GM21737 (cell line): Measurements from ENCODE around the gene METTL26.

Source experiments
- ATAC-seq: cut with Tn5 transposase; IDR thresholded peaks from one replicate; pipeline ENCODE4 v1.9.1; 2021; ENCODE audit warnings: mild to moderate bottlenecking, moderate library complexity; ENCODE audit not compliant: unreplicated experiment

The METTL26 gene

DNA sequence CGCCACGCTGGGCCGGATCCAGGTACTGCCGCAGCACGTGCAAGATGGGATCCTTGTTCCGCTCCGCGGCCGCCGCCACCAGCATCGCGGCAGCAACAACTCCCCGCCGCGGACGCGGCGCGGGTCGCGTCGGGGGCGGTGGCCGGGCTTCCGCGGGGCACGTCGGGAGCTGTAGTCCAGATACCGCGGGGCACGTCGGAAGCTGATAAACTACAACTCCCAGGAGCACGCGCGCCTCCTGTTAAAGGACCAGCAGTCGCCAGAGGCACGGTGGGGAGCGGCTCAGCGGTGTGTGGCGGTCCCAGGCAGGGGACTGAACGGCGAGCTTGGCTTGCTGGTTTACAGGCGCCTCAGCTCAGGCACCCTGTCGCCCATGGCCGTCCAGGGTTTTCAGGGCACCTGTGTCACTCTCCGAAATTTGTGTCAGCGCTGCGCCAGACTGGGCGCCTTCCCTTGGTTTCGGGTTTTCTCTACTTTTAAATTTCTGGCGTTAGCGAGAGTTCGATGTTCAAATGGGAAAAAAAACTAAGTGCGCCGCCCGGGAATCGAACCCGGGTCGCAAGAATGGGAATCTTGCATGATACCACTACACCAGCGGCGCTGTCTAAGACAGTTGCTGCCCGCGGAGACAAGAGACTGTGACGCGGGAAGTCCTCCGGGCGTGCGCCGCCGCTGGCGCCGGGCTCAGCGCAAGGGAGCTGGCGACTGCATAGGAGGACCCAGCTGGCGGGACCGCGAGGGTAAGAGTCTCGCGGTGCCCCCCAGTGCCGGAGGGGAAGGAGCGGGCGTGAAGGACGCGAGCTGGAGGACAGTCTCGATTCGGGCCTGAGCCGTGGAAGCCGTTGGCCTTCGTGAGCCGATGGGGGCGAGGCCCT, at the start of gene METTL26:
Gene METTL26, minus strand, starts transcription at position 100 of the 875 bp plus-strand sequence. Its CDS starts 15 bp downstream, at position 85.
- ATAC-seq = peak; percentile 63

DNA sequence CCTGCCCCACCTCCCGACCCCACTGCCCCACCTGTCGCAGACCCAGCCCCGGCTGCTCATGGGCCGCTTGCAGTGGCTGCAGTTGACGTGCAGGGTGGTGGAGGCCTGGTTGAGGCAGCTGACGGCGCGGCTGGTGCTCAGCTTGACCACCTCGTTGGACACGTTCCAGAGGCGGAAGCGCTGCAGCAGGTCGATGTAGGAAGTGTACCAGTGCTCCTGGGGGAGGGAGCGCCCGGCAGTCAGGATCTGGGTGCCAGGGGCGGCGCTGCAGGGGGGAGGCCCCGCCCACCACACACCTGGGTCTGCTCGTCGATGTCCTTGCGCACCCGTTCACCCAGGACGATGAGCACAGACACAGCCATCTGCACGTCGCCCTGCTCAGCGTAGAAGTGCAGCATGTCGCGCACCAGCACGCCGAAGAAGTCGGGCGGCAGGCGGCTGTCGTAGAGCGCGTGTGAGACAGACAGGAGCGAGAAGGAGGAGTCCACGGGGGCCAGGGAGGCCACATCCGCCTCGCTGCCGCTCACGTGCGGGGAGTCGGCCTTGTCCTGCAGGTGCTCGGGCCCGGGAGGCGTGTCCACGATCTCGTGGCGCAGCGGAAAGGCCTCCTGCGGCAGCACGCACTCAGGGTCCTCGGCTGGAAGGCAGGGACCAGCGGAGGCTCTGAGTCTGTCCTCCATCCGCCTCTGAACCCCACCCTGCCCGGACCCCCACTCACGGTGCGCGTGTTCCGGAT, 49.0 kb upstream of the METTL26 start:
- ATAC-seq = no peak

DNA sequence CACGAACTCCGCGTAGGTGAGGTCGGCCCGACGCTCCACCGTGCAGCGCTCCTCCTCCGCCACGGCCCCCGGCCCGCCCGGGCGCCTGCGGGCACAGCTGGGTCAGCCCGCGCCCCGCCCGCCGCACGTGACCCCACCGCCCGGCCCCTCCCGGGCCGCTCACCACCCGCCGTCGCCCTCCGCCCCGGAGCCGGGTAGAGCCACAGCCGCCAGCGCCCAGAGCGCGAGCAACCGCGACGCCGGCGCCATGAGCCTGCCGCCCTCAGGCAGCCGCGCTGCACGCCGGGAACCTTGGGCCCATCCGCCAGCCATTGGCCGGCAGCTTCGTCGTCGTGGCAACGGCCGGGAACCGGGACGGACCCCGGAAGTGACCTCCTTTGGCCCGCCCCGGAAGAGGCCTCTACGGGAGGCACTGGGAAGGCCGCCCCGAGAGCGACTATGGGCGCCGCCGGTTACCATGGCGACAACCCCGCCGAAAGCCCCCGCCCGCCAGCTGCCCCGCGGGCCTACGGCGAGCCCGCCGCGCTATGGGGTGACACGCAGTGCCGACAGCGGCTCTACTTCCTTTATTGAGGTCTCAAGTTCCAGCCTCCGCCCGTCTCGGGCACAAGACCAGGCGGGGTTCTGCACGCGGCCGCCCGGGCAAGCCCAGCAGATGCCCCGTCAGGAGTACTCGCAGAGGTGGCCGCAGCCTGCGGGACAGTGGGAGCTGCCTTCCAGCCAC, 48.1 kb upstream of the METTL26 start, which contains the start of gene JMJD8:
Gene JMJD8, minus strand, starts transcription at position 264 of the 724 bp plus-strand sequence. Its CDS starts 15 bp downstream, at position 249.
- ATAC-seq = peak; percentile 46

DNA sequence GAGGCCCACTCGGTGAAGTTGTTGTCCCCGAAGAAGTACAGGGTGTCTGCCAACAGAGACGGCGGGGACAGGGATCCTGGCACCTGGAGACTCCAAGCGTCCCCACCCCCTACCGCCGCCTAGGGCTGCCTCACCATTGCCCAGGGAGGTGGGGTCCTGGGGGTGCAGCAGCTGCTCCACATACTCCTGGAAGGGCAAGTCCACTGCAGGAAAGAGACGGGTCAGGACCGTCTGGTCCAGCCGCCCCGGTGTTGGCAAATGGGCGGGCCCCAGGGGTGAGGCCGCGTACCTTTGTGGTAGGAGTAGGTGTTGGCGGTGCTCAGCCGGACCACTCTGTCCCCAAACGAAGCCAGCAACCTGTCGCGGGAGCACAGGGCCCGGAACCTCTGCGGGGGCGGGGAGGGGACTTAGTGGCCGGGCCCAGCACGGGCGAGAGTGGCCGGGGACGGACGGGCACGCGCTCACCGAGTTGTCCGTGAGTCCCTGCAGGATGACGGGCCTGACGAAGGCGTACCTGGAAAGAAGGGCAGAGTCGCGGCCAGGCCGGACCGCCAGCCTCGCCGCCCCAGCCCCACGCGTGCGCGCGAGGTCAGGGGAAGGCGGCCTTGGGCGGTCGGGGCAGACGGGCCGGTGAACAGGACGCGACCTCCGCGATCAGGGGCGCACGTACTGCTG, 47.4 kb upstream of the METTL26 start:
- peak; percentile 0 for ATAC-seq

DNA sequence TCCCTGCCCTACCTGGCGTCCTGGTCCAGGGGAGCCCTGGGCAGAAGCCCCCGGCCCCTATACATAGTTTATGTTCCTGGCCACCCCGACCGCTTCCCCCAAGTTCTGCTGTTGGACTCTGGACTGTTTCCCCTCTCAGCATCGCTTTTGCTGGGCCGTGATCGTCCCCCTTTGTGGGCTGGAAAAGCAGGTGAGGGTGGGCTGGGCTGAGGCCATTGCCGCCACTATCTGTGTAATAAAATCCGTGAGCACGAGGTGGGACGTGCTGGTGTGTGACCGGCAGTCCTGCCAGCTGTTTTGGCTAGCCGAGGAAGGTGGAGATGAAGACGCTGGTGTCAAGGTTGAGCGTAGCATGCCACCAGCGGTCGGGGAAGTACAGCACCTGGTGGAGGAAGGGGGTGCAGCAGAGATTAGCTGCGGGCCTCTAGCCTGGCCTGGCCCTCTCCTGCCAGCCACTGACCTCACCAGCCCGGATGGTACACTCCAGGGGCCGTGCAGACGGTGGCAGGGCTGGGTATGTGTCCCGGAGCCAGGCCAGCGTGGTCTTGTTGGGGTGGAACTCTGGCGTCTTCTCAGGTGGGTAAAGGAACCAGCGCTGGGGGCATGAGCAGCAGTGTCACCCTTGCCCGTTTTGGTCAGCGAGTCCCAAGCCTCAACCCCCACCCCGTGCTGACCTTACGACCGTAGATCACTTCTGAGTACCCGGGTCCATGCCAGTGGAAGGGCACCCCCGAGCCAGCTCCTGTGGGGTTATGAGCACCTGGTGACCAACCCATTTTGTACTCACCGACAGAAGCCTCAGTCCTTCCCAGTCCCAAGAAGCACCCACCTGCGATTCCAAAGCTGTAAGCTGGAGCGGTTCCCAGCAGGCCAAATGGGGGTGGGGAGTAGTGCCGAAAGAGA, 46.6 kb upstream of the METTL26 start:
- ATAC-seq = no peak

DNA sequence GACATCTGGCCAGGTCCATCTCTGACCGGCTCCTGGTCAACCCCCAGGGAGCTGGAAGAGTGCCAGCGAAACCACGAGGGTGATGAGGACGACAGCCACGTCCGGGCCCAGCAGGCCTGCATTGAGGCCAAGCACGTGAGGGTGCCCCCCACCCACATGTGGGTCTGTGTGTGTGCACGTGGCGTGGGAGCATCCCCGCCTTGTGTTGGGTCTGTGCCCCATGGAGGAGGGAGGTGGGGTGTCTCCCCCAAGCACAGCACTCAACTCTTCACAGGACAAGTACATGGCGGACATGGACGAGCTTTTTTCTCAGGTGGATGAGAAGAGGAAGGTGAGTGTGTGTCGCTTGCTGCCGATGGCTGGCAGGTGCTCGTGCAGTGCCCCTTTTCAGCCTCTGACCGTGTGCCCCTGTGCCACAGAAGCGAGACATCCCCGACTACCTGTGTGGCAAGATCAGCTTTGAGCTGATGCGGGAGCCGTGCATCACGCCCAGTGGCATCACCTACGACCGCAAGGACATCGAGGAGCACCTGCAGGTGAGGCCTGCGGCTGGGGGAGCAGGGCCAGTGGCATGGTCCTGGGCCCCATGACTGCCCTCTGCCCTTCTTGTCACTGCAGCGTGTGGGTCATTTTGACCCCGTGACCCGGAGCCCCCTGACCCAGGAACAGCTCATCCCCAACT, 45.8 kb upstream of the METTL26 start:
- ATAC-seq = no peak

DNA sequence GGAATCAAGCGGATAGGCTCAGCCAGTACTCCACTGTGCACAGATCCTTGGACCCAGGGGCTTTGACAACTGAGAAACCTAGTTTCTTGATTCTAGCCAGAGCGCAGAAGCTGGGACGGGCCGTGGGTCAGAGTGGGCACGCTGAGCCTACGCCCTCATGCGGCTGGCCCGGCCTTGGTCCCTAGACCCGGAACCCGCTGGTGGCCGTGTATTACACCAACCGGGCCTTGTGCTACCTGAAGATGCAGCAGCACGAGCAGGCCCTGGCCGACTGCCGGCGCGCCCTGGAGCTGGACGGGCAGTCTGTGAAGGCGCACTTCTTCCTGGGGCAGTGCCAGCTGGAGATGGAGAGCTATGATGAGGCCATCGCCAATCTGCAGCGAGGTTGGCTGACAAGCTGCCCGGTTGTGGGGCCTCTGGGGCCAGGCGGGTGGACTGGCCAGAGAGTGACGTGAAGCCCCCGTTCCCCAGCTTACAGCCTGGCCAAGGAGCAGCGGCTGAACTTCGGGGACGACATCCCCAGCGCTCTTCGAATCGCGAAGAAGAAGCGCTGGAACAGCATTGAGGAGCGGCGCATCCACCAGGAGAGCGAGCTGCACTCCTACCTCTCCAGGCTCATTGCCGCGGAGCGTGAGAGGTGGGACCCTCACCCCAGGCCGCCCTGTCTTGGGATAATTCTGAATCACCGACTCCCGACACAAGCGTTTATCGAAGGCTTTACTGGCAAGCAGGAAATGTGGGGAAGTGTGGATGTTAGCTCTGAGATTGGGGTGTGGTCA, 45.1 kb upstream of the METTL26 start:
- ATAC-seq = no peak

DNA sequence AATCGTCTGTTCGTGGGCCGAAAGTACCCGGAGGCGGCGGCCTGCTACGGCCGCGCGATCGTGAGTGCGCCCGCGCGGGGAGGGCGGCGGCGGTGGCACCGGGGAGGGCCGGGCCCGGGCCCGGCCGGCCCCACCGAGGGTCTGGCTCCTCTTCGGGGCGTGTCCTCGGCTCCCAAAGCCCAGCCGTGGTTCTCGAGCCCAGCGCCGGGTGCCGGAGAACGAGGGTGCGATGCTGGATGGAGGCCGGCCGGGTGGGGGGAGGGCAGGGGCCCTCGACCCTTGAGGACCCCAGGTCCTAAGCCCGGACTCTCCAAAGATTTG, 44.5 kb upstream of the METTL26 start:
- no peak for ATAC-seq

DNA sequence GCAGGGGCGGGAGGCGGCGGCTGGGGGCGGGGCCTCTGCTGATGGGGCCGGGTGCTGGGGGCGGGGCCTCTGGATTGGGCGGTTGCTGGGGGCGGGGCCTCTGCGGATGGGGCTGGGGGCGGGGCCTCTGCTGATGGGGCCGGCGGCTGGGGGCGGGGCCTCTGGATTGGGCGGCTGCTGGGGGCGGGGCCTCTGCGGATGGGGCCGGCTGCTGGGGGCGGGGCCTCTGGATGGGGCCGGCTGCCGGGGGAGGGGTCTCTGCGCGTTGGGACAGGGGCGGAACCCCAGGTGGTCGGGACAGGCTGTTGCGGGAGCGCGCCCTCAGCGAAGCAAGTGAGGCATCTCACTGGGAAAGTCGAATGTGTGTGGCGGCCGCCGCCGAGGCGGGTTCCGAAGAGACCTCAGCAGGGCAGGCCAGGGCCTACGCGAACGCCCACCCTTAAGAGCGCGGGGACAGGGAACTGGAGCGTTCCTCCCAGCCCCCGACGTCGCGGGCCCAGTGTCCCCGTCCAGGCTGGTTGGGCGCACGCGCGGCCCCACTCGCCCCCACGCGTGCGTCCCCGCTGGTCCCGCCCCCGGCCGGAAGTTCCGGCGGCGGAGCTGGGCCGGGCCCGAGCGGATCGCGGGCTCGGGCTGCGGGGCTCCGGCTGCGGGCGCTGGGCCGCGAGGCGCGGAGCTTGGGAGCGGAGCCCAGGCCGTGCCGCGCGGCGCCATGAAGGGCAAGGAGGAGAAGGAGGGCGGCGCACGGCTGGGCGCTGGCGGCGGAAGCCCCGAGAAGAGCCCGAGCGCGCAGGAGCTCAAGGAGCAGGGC, 43.9 kb upstream of the METTL26 start, which contains the start of gene STUB1:
Gene STUB1, plus strand, starts transcription at position 597 of the 811 bp plus-strand sequence. Its CDS starts 116 bp downstream, at position 713.
- ATAC-seq = peak; percentile 31

DNA sequence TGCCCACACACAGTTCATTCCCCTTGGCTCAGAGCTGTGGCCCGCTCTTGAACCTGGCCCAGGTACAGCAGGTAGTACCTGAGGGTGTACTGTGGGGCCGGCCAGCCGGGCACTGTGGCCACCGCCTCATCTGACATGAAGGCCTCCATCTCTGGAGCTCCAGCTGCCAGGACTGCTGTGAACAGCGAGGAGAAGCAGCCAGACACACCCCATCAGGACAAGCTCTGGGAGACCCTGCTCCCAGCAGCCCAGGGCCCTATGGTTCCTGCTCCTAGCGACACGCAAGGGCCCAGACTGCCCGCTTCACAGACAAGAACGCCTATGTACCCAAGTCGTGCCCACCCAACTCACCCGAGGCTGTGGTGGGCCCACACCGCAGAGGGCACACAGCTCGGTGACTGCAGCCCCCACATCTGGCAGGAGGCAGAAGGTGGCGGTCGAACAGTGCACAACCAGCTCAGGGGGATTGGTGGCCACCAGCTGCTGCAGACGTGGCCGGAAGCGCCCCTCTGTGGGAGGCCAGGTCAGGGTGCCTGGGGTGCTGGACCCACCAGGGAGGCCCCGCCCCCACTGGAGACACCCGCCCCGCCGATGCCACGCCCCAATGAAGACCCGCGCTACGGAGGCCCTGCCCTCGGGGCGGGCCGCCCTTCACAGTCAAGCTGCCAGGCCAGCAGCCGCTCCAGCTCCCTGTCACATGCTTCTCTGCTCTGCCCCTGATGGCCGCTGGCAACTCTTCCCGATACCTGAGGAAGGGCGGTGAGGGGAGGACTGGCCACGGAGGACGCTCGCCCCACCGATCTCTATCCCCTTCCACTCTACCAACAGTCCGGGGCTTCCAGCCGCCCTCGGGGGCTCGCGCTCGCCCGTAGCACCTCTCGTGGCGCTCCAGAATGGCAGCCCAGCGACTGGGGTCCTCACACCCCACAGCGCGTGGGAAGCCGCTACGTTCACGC, 43.0 kb upstream of the METTL26 start:
- ATAC-seq = no peak

DNA sequence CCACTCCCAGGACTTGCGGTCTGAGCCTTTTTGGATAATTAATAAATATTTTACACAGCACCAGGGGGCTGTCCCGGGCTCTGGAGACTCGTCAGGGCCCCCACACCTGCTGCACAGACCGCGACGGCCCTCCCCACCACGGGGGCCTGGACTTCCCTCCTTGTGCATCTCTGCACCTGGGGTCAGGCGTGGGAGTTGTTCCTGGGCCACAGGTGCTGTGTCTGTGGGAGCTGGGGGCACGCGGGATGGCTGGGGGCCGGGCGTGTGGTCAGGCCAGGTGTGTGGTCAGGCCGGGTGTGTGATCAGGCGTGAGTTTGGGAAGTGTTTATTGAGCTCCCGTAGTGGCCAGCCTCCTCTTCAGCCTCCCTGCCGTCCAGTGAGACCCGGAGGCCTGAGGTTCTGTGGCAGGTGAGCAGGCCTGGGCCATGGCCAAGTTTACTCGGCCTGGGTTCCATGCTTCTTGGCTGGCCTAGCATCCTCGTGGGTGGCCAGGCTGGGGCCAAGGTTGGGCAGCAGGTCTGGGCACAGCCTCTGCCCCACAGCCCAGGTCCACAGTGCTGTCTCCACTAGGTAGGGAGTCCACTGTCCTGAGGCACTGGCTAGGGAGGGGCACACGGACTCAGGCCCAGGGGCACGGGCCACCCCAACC, 42.2 kb upstream of the METTL26 start:
- ATAC-seq = no peak

DNA sequence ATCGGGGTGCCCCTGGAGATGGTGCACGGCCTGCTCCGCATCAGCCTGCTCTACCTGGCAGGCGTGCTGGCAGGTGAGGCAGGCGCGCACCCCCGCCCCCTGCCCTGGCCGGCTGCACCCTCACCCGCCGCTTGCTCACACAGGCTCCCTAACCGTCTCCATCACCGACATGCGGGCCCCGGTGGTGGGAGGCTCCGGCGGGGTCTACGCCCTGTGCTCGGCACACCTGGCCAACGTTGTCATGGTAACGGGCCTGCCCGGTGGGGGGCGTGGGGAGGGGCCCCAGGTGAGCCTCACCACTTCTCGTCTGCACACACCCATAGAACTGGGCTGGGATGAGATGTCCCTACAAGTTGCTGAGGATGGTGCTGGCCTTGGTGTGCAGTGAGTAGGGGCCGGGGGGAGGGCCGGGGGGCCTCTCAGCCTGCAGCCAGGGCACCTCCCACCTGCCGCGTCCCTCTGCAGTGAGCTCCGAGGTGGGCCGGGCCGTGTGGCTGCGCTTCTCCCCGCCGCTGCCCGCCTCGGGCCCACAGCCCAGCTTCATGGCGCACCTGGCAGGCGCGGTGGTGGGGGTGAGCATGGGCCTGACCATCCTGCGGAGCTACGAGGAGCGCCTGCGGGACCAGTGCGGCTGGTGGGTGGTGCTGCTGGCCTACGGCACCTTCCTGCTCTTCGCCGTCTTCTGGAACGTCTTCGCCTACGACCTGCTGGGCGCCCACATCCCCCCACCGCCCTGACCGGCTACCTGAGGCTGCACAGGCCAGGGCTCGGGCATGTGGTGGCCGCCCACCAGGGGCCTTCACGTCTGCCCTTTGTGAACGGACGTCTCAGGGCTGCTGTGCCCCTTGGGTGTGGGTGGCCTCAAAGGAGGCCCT, 41.4 kb upstream of the METTL26 start:
- ATAC-seq = no peak

DNA sequence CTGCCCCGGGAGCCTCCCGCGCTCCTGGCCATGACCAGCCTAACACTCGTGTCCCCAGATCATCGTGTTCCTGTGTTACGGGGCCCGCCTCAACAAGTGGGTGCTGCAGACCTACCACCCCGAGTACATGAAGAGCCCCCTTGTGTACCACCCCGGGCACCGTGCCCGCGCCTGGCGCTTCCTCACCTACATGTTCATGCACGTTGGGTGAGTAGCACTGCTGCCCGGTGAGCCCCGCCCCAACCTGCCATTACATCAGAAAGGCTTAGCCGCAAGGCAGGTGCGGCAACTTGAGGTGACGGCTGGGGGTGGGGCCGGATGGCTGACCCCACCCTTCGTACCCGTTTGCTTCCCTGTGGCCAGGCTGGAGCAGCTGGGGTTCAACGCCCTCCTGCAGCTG, 40.8 kb upstream of the METTL26 start:
- ATAC-seq = no peak

DNA sequence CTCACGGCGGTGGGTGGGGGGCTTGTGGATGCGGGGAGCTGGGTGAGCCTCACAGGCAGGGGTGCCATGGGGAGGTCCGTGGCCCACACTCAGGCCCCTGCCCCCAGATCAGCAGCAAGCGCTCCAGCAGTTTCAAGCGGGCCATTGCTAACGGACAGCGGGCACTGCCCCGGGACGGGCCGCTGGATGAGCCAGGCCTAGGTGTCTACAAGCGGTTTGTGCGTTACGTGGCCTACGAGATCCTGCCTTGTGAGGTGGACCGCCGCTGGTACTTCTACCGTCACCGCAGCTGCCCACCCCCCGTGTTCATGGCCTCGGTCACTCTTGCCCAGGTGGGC, 40.4 kb upstream of the METTL26 start:
- no peak for ATAC-seq
